IPS DF 4.7 (cell line): Measurements from ENCODE around the gene CPNE4.

Source experiments
- DNase-seq: peaks from one replicate; pipeline ENCODE4 v3.0.0-alpha.2; 2013; ENCODE audit warnings: low spot score; ENCODE audit errors: extremely low read depth

The CPNE4 gene

DNA sequence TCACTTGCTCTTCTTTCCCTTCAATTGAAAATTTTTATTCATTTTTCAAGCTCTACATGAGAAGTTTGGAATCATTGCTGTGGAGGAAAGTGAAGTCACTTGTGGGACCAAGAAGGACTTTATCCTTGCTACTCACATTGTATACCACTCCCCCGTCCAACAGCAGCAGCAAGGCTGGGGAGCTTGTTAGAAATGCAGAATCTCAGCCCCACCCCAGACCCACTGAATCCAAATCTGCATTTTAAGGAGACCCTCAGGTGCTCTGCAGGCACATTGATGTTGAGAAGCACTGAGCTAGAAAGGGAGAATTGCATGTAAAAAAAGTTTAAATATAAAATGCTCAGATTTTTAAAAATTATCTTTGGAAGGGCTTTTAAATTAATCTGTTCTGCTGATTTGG, 329.7 kb downstream of the CPNE4 start:
- DNase-seq: no peak

DNA sequence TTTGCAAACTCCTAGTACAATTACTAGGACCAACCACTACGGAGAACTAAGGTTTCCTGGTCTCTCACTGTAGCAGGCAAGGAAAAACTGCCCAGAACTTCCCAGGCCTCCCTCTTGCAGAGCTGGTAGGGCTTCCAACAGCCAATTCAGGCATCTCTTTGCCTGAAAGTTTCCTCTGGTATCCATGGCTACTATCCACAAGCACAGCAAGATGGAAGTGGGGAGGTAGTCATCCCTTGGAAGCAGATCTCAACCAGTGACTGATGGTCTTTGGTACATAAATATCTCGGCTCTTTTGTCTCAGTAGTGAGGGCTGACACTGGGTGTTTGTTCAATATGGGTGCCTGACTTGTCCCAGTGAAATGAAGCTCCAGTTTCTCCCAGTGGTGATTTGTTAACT, 330.7 kb downstream of the CPNE4 start:
- DNase-seq: no peak

DNA sequence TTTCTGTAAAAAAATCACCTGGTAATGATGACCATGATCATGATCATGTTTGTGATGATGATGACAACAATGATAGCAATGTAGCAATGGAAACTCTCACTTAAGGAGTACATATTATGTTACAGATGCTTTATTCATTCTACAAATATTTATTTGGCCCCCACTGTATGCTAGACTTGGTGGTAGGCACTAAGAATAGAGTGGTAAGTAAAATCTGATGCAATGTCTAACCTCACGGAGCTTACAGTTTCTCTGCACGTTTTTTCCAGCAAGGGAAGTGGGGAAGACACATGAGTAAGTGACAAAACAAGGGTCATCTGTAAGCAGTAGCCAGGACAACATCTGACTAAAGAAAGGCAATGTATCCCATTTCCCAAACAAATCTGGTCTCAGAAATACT, 332.7 kb downstream of the CPNE4 start:
- DNase-seq: no peak

DNA sequence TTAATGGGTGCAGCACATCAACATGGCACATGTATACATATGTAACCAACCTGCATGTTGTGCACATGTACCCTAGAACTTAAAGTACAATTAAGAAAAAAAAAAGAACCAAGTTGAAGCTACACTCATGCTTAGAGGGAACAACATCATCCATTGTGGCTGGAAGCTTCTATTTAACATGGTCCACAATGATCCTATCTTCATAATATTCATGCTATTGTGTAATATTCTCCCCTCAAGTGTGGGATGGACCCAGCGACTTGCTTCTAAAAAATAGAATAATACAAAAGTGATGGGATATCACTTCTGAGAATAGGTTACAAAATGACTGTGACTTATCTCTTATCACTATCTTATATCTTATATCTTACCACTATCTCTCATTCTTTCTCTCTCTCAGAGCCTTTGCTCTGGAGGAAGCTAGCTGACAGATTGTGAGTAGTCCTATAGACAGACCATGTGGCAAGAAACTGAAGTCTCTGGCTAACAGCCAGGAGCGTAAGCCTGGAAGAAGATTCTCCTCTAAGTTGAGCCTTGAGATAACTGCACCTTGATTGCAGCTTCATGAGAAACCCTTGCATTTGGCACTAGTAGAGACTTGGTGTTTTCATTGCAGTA, 333.6 kb downstream of the CPNE4 start:
- no peak for DNase-seq

DNA sequence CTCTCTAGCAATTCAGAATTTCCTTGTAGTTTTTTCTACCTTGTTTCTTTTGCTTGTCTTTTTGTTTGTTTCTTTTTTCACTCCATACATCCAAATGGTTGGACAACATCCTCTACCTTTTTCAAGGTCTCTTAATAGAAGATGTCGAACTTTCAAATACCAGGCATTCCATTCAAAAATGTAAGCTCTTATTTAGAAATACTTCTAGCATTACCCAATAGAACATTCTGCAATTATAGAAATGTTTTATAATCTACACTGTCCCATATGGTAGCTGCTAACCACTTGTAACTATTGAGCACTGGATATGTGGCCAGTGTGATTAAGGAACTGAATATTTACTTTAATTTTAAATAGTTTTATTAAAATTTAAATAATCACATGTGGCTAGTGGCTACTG, 335.8 kb downstream of the CPNE4 start:
- no peak for DNase-seq

DNA sequence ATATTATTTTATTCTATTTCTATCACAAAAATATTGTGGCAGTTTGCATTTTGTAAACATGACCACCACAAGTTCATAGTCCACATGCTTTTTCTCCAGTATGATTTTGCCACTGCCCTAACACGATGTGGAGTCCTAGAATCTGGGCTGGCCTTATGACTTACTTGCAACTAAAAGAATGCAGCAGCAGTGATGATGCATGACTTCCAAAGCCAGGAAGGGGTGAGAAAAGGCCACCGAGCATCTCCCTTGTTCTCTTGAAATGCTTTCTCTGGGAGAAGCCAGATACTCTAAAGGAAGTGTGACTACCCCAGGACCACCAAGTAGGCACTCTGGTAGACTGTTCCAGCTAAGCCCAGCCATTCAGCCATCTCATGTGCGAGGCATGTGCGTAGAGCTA, 340.4 kb downstream of the CPNE4 start:
- DNase-seq: no peak

DNA sequence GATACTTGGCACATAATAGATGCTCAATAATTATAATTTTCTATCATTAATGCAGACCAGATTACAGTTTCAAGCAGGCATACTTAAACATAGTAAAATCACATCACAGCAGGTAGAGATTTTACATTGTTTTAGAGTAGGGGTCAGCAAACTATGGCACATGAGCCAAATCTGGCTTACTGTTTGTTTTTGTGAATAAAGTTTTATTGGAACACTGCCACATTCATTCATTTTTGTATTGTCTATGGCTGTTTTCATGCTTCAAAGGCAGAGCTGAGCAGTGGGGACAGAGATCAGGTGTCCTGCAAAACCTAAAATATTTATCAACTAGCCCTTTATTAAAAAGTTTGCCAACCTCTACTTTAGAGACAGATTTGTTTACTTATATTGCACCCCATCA, 342.5 kb downstream of the CPNE4 start:
- no peak for DNase-seq

DNA sequence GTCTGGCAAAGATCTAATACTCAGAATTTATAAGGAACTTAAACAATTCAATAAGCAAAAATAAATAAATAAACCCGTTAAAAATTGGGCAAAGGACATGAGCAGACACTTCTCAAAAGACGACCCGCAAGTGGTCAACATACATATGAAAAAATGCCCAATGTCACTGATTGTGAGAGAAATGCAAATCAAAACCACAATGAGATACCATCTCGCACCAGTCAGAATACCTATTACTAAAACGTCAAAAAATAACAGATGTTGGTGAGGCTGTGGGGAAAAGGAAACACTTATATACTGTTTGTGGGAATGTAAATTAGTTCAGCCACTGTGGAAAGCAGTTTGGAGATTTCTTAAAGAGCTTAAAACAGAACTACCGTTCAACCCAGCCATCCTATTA, 344.0 kb downstream of the CPNE4 start:
- DNase-seq: no peak

DNA sequence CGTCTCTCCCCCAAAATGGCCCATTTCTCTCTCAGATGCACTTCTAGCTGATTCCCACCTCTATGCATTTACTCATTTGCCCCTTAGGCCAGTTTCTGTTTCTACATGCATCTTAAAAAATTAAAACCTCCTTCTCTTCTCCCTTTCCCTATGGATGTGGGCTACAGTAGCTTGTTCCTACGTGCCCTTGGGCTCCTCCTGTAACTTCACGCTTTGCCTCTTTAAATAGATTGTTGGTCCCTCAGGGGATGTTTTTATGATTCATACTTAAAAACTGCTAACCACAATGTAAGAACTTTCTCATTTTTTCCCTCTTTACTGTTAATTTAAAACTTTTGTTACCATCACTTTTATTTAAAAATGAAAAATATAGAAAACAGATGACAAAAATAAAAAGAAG, 346.4 kb downstream of the CPNE4 start:
- DNase-seq: no peak

DNA sequence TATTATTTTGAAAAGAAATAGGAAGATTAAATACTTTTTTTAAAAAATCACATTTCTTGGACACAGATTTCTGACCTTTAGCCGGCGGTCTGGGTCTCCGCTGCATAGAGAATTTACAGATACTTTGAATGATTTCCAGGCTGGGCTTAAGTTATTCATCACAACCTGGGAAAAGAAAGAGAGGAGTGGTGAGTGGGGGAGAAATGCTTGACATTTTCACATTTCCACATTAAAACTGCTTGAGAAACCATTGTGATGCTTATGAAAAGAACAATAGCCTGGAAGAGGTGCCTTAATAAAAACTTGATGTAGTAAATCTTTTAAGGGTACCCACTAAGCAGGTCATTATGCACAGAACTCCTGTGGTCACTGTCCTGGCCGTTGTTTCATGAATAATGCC, 365.2 kb downstream of the CPNE4 start:
- DNase-seq: no peak

DNA sequence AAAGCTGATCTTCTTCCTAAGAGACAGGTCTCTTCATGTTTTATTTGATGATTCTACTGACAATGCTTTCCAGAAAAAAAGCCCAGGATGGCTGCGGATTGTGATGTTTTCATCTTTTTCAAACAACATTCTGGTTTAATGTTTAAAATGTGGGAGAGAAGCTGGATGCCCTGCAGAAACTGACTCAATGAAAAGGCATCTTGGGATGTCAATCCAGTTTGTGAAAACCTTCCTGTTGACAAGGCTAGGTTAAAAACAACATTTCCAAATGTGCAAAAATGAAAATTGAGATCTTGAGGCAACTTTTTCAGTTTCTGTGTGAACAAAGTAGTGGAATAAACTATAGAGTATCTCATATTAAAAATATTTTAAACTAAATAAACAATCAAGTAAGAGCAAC, 376.0 kb downstream of the CPNE4 start:
- DNase-seq: no peak

DNA sequence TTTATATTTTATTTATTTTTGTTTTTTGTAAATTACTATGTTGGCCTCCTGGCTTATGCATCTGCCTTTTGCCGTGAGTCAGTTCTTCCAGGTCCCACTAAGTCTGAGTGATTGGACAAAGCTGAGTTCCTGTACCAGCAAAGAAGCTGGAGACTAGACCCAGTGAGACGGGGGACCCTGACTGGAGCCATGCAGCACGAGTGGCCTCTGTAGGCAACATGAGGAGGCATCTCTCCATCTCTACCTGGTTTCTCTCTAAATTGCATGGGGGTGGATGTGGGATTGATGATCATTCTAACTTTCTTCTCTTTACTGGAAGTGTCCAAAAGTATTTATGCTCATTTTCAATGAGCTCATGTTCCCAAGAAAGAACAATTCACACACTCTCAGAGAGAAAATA, 376.7 kb downstream of the CPNE4 start:
- no peak for DNase-seq

DNA sequence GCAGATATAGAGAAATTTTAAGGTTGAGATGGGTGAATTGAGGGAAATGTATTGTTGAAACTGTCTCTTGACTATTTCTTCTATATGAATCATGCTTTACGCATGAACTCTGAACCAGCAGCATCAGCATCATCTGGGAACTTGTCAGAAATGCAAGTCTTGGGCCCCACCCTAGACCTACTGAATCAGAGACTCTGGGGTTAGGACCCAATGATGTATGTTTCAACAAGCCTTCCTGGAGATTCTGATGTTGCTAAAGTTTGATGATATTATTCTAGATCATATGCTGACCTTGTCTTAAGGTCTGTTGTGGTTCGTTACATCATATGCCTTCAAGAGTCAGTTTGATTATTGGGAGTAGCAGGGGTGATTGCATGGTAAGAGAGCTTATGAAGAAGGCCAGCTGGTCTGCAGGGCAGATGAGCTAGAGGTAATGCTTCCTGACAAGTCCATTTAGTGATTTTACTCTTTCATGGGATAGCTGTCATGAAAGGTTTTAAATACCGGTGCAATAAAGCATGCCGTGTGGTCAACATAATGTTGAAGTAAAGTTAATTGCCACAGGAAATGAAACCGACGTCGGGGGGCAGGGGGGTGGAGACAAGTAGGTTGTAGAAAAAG, 379.6 kb downstream of the CPNE4 start:
- DNase-seq: no peak

DNA sequence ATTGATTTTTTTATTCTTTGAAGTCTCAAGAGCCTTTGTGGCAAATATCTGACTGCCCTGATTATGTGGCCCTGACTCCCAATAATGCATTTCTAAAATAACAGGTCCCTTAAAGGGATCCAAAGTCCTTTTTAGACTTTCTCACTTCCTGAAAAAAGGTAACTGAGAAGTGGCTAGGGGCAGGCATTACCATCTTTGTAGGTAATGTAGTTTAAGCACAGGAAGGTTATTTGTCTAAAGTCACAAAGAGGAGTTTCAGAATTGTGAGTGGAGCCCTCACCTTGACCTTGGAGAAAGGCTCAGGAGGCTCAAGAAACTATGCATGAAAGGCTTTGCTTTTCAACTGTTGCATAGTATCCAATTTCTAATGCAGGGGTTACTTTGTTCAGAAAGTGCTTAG, 389.2 kb downstream of the CPNE4 start:
- no peak for DNase-seq

DNA sequence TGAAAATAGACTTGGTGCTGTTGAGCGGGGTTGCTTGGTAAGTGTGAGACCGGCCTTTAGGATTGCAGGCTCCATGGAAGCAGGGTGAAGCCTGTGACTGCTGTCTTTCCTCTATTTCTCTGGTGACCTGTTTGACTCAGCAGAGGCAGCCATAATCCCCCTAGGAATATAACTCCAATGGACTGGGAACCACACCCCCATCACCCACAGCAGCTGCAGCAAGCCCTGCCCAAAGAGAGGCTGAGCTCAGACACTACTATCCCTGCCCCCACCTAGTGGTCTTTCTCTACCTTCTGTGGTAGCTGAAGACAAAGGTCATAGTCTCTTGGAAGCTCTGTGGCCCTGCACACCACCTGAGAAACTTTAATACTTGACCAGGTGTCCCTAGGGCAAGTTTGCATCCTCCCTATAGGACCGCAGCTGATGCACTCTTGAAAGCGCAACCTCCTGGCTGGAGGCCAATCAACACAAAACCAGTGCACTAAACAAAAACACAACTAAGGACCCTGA, 398.5 kb downstream of the CPNE4 start:
- no peak for DNase-seq

DNA sequence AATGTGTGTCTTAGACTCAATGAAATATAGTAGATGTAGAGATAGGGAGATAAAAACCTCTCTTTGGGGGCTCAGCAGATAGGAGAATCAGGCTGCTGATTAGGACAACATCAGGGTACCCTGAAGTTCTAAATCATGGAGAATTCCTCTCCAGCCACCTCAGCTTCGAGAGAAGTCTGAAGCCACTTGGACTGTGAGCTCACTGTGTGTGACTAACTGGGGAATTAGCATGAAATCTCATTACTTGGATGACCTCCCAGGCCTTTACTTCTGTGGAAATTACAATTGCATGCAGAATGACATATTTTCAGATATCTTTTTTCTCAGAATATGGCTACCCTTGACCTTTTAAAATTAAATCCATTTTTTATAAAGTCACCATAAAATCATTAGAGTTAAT, 404.0 kb downstream of the CPNE4 start:
- DNase-seq: no peak

DNA sequence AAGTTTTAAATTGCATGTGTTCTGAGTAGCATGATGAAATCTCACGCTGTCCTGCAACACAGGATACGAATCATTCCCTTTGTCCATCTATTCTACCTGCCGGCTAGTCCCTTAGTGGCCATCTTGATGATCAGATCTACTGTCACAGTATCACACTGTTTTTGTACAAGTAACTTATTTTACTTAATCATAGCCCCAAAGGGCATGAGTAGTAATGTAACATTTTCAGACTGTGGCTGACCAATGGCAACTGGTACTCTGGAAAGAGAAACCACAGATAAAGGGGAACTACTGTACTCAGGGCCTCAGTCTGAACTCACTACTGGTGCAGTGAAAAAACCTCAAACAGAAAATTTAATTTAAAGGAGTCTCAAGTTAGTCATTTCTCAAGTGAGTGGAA, 404.7 kb downstream of the CPNE4 start:
- DNase-seq: no peak

DNA sequence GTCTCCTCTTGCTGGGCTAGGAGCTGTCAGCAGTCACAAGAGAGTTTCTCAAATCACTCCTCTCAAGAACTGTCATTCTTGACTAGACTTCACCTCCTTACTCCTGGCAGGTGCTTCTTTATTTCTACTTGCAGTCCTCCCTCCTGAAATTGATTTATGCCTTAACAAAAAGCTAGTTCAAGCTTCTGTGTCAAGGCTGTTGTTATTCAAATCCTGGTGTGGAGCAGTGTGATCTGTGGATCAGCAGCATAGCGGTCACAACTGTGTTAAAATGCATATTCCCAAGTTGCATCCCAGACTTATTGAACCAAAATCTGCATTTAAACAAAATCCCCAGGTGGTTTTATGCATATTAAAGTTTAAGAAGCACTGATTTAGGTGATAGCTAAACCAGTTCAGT, 411.4 kb downstream of the CPNE4 start:
- DNase-seq: no peak

DNA sequence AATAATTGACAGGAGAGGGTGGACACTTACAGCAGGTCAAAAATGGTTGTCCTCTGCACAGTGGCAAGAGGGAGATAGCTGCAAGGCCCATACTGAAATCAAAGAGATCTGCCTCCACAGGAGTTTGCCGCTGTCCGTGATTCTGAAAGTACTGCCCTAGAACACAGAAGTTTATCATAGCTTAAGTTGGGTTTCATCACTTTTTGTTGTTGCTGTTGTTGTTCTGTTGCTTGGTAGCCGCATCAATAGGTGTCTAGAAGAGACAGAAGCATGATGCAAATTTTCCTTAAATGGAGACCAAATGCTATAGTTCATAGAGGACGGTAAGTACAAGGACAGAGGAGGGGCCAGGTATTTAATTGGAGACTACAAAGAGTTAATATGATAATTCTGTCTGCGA, 412.1 kb downstream of the CPNE4 start:
- no peak for DNase-seq

DNA sequence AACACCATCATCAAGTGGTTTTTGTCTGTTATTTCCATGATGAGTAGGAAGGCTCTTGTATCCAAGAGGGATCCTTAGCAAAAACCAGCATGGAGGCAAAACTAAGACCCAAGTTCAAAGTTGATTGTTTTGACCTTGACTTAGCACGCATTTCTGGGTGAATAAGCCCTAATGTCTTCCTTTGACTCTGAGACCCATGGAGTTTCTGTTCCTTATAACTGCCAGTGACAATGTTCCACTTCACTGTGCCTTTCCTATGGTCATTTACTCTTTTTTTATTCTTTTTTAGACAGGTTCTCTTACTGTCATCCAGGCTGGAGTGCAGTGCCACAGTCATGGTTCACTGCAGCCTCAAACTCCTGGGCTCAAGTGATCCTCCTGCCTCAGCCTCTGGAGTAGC, 413.8 kb downstream of the CPNE4 start:
- DNase-seq: no peak

DNA sequence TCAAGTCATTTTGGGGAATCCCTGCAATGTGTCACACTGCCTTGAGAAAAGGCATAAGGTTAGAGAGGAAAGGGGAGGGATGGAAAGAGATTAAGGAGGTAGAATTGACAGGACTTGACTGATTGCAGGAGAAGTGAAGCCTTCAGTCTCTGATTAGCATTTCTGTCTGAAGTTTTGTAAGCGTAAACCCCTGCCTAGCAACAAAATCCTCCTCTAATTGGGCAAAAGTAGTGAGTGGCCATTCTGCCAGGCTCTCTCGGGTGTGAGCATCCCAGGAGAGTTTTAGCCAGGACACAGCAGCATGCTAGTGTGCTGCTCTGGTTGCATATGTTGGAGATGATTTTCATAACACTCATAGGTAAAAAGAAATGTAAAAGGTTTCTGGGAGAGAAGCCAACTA, 415.0 kb downstream of the CPNE4 start:
- DNase-seq: no peak

DNA sequence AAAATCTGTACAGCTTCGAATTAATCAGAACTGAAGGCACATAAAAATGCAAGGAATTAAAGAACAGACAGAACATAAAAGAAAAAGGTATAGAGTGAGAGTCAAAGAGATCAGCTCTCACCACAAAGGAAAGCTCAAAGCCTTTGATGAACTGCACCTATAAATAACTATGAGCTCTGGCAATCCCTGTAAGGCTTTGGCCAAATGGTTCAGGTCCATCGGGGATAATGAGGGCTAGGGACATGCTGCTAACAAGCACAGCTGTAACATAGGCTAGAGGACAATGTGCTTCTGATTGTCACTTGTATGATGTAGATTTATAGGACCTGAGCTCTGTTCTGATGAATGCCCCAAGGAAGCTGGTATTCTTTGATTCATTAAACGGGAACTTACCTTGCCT, 418.1 kb downstream of the CPNE4 start:
- DNase-seq: no peak

DNA sequence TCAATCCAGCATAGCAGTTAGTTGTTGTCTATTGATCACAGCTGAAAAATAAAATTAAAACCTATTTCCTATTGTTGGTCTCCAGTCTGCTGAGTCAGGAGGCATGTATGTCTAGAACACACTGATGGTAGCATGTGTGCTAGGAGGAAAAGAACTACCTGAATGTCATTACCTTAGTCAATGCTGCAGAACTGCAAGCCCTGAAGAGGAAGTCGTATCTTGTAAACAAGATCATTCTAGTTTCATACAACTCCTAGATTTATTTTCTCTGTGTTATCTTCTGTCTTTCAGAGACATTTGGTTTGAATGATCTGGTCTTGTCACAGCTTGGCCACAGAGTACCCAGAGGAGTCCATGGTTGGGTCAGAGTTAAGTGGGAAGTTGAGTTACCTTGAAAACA, 422.1 kb downstream of the CPNE4 start:
- no peak for DNase-seq

DNA sequence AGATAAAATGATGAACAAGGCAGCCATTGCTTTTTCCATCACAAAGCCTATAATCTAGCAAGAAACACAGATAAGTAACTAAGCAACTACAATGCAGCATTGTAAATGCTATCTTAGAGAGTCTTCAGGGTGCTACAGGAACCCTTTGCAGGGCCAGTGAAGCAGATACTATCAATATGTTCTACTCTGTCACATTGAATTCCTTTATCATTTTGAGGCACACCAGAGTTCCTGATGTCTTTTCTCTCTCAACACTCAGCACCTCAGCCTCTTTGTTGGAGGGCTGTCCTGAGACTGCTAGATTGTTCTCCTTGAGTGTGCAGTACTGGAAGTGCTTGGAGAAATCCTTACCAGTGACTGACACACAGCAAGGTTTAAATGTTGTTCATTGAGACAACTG, 424.6 kb downstream of the CPNE4 start:
- no peak for DNase-seq
